ENCODE measurements around the gene TM9SF2. TPM values are rescaled to one million over a fixed set of nuclear protein-coding genes. Genes with fewer than 3 reads are reported as not detected.
"Not testable (repeated sequence)": the region's sequence is repeated elsewhere in the genome, so short reads cannot be mapped to it uniquely, and the experiment has no call there.

TM9SF2 gene
- polyA plus RNA-seq, 2 of the 4 experiments (the other 2 are of a cell fraction): 58.8 to 114 TPM

- DNase-seq (ENCODE audit: low read depth in 1 of 2, low spot score in 1 of 2) (peak in 1 of 2 experiments; percentile 7), FAIRE-seq (no peak), ATAC-seq (no peak)
- no peaks in the 10 kb centered on the region for H3K9me3 ChIP-seq
- TF ChIP-seq ZSCAN20 (CRISPR knock-in tag; IDR thresholded peaks at IDR 0.05) (no peak), BHLHE40 (IDR thresholded peaks at IDR 0.05; ENCODE audit: low read depth, low read length) (no peak), TP53 (CRISPR knock-in tag; IDR thresholded peaks at IDR 0.05) (no peak), ESRRA (IDR thresholded peaks at IDR 0.05; ENCODE audit: borderline replicate concordance, low read length) (no peak)
- H3K4me3 ChIP-seq: no peak overlapping the region
- H3K27ac ChIP-seq: no peak overlapping the region
- no peaks in the 10 kb centered on the region for H3K4me1 ChIP-seq
- no peak overlapping the region for H3K4me2 ChIP-seq
- 74% methylated on average over 3 of the region's 3 CpGs for WGBS (ENCODE audit: missing lambda C conversion rate)
- POLR2A ChIA-PET: no interaction called here
- CTCF ChIA-PET: no interaction called here
These were observed 14.3 kb upstream of the TM9SF2 start for GRCh38 chr13:99486996-99487395.

- Histone ChIP-seq H3K27ac (no peak overlapping the region), H3K4me2 (no peak overlapping the region), H3K4me1 (no peaks in the 10 kb centered on the region), H3K9me3 (no peaks in the 10 kb centered on the region), H3K4me3 (no peak overlapping the region)
- ChIA-PET POLR2A (no interaction called here), CTCF (interaction anchor here (0.8 to 0.9 kb wide), 2 partner anchors 10 to 52 kb away, joined by 3 read pairs; no protein-coding TSS in a partner anchor)
- no peak for DNase-seq (ENCODE audit: low read depth in 1 of 2, low spot score in 1 of 2)
- TF ChIP-seq MYC (IDR thresholded peaks at IDR 0.05; ENCODE audit: borderline replicate concordance, low read length): no peak
- no peak for TF ChIP-seq NFE2L2 (conservative IDR thresholded peaks at IDR 0.05; ENCODE audit: low read length)
- no peak for TF ChIP-seq KDM5A (IDR thresholded peaks at IDR 0.05)
- TF ChIP-seq HMGXB4 (CRISPR knock-in tag; IDR thresholded peaks at IDR 0.05; ENCODE audit: borderline replicate concordance): no peak
- no peak for TF ChIP-seq HES2 (IDR thresholded peaks at IDR 0.05)
- no peak for TF ChIP-seq CBX2 (IDR thresholded peaks at IDR 0.05; ENCODE audit: borderline replicate concordance, low read depth)
- TF ChIP-seq ZNF302 (CRISPR knock-in tag; IDR thresholded peaks at IDR 0.05): no peak
- TF ChIP-seq, protein P1, sequence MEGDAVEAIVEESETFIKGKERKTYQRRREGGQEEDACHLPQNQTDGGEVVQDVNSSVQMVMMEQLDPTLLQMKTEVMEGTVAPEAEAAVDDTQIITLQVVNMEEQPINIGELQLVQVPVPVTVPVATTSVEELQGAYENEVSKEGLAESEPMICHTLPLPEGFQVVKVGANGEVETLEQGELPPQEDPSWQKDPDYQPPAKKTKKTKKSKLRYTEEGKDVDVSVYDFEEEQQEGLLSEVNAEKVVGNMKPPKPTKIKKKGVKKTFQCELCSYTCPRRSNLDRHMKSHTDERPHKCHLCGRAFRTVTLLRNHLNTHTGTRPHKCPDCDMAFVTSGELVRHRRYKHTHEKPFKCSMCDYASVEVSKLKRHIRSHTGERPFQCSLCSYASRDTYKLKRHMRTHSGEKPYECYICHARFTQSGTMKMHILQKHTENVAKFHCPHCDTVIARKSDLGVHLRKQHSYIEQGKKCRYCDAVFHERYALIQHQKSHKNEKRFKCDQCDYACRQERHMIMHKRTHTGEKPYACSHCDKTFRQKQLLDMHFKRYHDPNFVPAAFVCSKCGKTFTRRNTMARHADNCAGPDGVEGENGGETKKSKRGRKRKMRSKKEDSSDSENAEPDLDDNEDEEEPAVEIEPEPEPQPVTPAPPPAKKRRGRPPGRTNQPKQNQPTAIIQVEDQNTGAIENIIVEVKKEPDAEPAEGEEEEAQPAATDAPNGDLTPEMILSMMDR (IDR thresholded peaks at IDR 0.05): no peak
- TF ChIP-seq HOXB5 (CRISPR knock-in tag; IDR thresholded peaks at IDR 0.05): no peak
- WGBS (ENCODE audit: missing lambda C conversion rate): 88% methylated on average over 3 of the region's 3 CpGs
- no peak for FAIRE-seq
- ATAC-seq: no peak
These were observed 12.2 kb upstream of the TM9SF2 start for GRCh38 chr13:99489028-99489427.

DNA sequence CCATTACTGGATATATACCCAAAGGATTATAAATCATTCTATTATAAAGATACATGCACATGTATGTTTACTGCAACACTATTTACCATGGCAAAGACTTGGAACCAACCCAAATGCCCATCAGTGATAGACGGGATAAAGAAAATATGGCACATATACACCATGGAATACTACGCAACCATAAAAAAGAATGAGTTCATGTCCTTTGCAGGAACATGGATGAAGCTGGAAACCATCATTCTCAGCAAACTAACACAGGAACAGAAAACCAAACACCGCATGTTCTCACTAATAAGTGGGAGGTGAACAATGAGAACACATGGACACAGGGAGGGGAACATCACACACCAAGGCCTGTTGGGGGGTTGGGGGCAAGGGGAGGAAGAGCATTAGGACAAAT is 9.5 kb upstream of the TM9SF2 start:
- 63% methylated on average over 3 of the region's 3 CpGs for whole genome bisulfite sequencing (ENCODE audit: missing lambda C conversion rate)
- H3K4me1 ChIP-seq; DNase-seq (ENCODE audit: low read depth in 1 of 2, low spot score in 1 of 2); FAIRE-seq; H3K9me3 ChIP-seq; POLR2A ChIA-PET; ATAC-seq; H3K4me2 ChIP-seq; CTCF ChIA-PET; H3K27ac ChIP-seq; H3K4me3 ChIP-seq: not testable (repeated sequence)

DNA sequence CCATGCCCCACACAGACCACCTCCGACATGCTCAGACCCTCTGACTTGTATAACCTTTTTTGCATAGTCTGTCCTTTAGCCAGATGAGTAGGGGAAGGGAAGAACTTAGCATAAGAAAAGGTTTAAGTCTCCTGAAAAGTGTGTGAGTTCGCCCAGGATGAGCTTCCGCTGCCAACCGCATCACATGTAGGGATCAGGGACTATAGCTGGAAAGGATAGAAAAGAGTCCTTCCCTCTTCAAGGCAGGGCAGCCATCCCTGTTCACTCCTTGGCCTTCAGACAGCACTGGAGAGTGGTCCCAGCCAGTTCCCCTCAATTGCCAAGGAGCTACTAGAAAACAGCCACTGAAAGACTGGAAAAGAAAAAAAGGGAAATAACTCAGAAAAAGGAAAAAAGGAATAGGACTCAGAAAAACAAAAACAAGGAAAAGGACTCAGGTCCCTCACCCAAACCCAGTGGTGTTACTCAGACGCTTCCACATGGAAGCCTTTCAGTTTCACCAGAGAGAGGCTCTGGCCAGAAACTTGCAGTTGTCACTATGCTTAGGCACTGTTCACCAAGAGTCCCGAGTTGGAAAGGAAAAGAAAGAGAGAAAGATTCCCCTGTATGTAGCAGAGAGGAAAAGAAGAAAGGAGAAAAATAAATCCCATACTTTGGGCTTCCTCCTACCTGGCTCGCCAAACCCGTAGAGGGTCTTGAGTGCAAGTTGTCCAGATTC is 5.6 kb upstream of the TM9SF2 start:
- WGBS (ENCODE audit: missing lambda C conversion rate): 81% methylated on average over 8 of the region's 8 CpGs
- TF ChIP-seq BHLHE40 (IDR thresholded peaks at IDR 0.05; ENCODE audit: low read depth, low read length) (no peak), JUN (IDR thresholded peaks at IDR 0.05) (no peak)

More for the DNA sequence above, 5.6 kb upstream of the TM9SF2 start:
- Histone ChIP-seq H3K27ac (peak overlapping the region; percentile 30 to 97; a peak in 4 of 6 replicates), H3K4me3 (peak overlapping the region; percentile 28; the same call in 2 of the 3 replicates), H3K9me3 (no peaks in the 10 kb centered on the region), H3K4me2 (peak overlapping the region; percentile 61), H3K4me1 (peaks cover 7% of the 10 kb centered on the region)
- POLR2A ChIA-PET: no interaction called here
- DNase-seq (ENCODE audit: low read depth in 1 of 2, low spot score in 1 of 2): no peak
- CTCF ChIA-PET: interaction anchor here (0.6 to 1.1 kb wide), 2 partner anchors 29 to 59 kb away, joined by 3 to 5 read pairs; no protein-coding TSS in a partner anchor
- ATAC-seq: no peak
- FAIRE-seq: no peak
